BE2C (cell line): Measurements from ENCODE around the gene TFPI.

Source experiments
- DNase-seq: peaks from one replicate; pipeline ENCODE4 v3.0.0-alpha.2; 2020
- H3K27me3 ChIP-seq: fragments of 250-450 bp; sonication (Bioruptor Pico); 2 replicates; pipeline ENCODE4 v1.5.1; 2020; ENCODE audit warnings: mild to moderate bottlenecking
- H3K36me3 ChIP-seq: fragments of 250-450 bp; sonication (Bioruptor Pico); 2 replicates; pipeline ENCODE4 v1.5.1; 2020; ENCODE audit warnings: mild to moderate bottlenecking
- H3K4me1 ChIP-seq: fragments of 250-450 bp; sonication (Bioruptor Pico); 2 replicates; pipeline ENCODE4 v1.5.1; 2020
- H3K4me3 ChIP-seq: 2 replicates; pipeline ENCODE4 v1.5.1; 2011; ENCODE audit warnings: low read depth, low read length
- H3K9me3 ChIP-seq: fragments of 250-450 bp; sonication (Bioruptor Pico); 2 replicates; pipeline ENCODE4 v1.5.1; 2020
- CTCF ChIP-seq: IDR thresholded peaks from 2 replicates; pipeline ENCODE4 v1.5.1; 2012; ENCODE audit warnings: mild to moderate bottlenecking, low read depth, low read length

TFPI gene

GRCh38 chr2:187581125-187581896, 27.1 kb upstream of the TFPI start:
- no peaks in the 10 kb centered on the region for H3K9me3 ChIP-seq
- H3K4me3 ChIP-seq, result no peak overlapping the region
- H3K4me1 ChIP-seq, result no peaks in the 10 kb centered on the region; the same call in 1 of the 2 replicates
- DNase-seq, result peak; percentile 19
- no peaks in the 10 kb centered on the region for H3K27me3 ChIP-seq
- peak; percentile 56 for TF ChIP-seq CTCF
- no peaks in the 10 kb centered on the region for H3K36me3 ChIP-seq

- peak; percentile 27; the same call in 1 of the 2 replicates for TF ChIP-seq CTCF
- no peak for DNase-seq
- H3K4me3 ChIP-seq, result no peak overlapping the region
These were observed 26.4 kb upstream of the TFPI start for GRCh38 chr2:187580462-187581124.

GRCh38 chr2:187577310-187577709, 23.1 kb upstream of the TFPI start:
- Histone ChIP-seq H3K4me3 (no peak overlapping the region), H3K27me3 (no peaks in the 10 kb centered on the region), H3K4me1 (no peaks in the 10 kb centered on the region; the same call in 1 of the 2 replicates), H3K9me3 (no peaks in the 10 kb centered on the region), H3K36me3 (no peaks in the 10 kb centered on the region)
- TF ChIP-seq CTCF, result no peak
- no peak for DNase-seq

More at GRCh38 chr2:187580462-187581124, 26.4 kb upstream of the TFPI start:
- H3K27me3 ChIP-seq, result no peaks in the 10 kb centered on the region
- no peaks in the 10 kb centered on the region; the same call in 1 of the 2 replicates for H3K4me1 ChIP-seq
- no peaks in the 10 kb centered on the region for H3K9me3 ChIP-seq
- no peaks in the 10 kb centered on the region for H3K36me3 ChIP-seq

GRCh38 chr2:187576906-187577305, 22.7 kb upstream of the TFPI start:
- Histone ChIP-seq H3K9me3 (no peaks in the 10 kb centered on the region), H3K4me1 (no peaks in the 10 kb centered on the region; the same call in 1 of the 2 replicates), H3K36me3 (no peaks in the 10 kb centered on the region), H3K27me3 (no peaks in the 10 kb centered on the region), H3K4me3 (no peak overlapping the region)
- TF ChIP-seq CTCF, result no peak
- DNase-seq, result no peak

- no peak for TF ChIP-seq CTCF
- H3K27me3 ChIP-seq, result no peaks in the 10 kb centered on the region
- H3K36me3 ChIP-seq, result no peaks in the 10 kb centered on the region
- no peak for DNase-seq
- H3K4me3 ChIP-seq, result no peak overlapping the region
- H3K4me1 ChIP-seq, result no peaks in the 10 kb centered on the region; the same call in 1 of the 2 replicates
- no peaks in the 10 kb centered on the region for H3K9me3 ChIP-seq
These were observed 21.5 kb upstream of the TFPI start for GRCh38 chr2:187575751-187576067.
